Measurements from ENCODE around the gene PHTF1. TPM values are rescaled to one million over a fixed set of nuclear protein-coding genes. Genes with fewer than 3 reads are reported as not detected.

PHTF1 gene
- polyA plus RNA-seq, 1 donor from 2014 or later, result 46.1 TPM

- no peaks in the 10 kb centered on the region for H3K9me3 ChIP-seq (ENCODE audit: low read length)
- H3K79me2 ChIP-seq (replicated peaks; ENCODE audit: insufficient read depth, low read length), result peaks cover 18% of the 10 kb centered on the region
- no peaks in the 10 kb centered on the region for H3K27me3 ChIP-seq (ENCODE audit: insufficient read depth, low read depth, low read length)
- no peak overlapping the region for H3K4me3 ChIP-seq (ENCODE audit: low read length)
- no peak overlapping the region for H3K4me2 ChIP-seq (ENCODE audit: low read length)
- H4K20me1 ChIP-seq (ENCODE audit: insufficient read depth), result no peaks in the 10 kb centered on the region
- H3F3A ChIP-seq (ENCODE audit: insufficient read depth, low read length, poor library complexity, severe bottlenecking), result no peaks in the 10 kb centered on the region
- TF ChIP-seq CTCF (IDR thresholded peaks at IDR 0.05; ENCODE audit: poor library complexity, severe bottlenecking) (no peak), EP300 (conservative IDR thresholded peaks at IDR 0.05; ENCODE audit: poor library complexity, severe bottlenecking) (no peak), RAD21 (conservative IDR thresholded peaks at IDR 0.05) (no peak), REST (IDR thresholded peaks at IDR 0.05; ENCODE audit: borderline replicate concordance) (no peak), POLR2AphosphoS5 (IDR thresholded peaks at IDR 0.05) (no peak), TAF1 (IDR thresholded peaks at IDR 0.05; ENCODE audit: low read depth) (no peak), MXI1 (conservative IDR thresholded peaks at IDR 0.05; ENCODE audit: poor library complexity, severe bottlenecking) (no peak), EZH2 (IDR thresholded peaks at IDR 0.05; ENCODE audit: borderline replicate concordance, insufficient read depth, low read length, poor library complexity, severe bottlenecking) (no peak), SMC3 (conservative IDR thresholded peaks at IDR 0.05; ENCODE audit: poor library complexity) (no peak)
- H3K9me2 ChIP-seq (ENCODE audit: insufficient read depth, low read length), result no peaks in the 10 kb centered on the region
- H3K9ac ChIP-seq (ENCODE audit: low read length), result no peak overlapping the region
- no peak overlapping the region for H3K27ac ChIP-seq (ENCODE audit: low read length)
- no peak overlapping the region for H2AFZ ChIP-seq (ENCODE audit: low read depth, low read length)
- H3K36me3 ChIP-seq (ENCODE audit: insufficient read depth, low read length), result no peaks in the 10 kb centered on the region
Observed at GRCh38 chr1:113747376-113747775, 11.9 kb downstream of the PHTF1 start.

- Histone ChIP-seq H3K4me3 (ENCODE audit: low read length) (no peak overlapping the region), H3K36me3 (ENCODE audit: insufficient read depth, low read length) (no peaks in the 10 kb centered on the region), H3K4me2 (ENCODE audit: low read length) (no peak overlapping the region), H3F3A (ENCODE audit: insufficient read depth, low read length, poor library complexity, severe bottlenecking) (no peaks in the 10 kb centered on the region), H3K9me2 (ENCODE audit: insufficient read depth, low read length) (no peaks in the 10 kb centered on the region), H4K20me1 (ENCODE audit: insufficient read depth) (no peaks in the 10 kb centered on the region), H2AFZ (ENCODE audit: low read depth, low read length) (no peak overlapping the region), H3K27ac (ENCODE audit: low read length) (no peak overlapping the region), H3K79me2 (replicated peaks; ENCODE audit: insufficient read depth, low read length) (peaks cover 9% of the 10 kb centered on the region), H3K9ac (ENCODE audit: low read length) (no peak overlapping the region), H3K9me3 (ENCODE audit: low read length) (no peaks in the 10 kb centered on the region), H3K27me3 (ENCODE audit: insufficient read depth, low read depth, low read length) (no peaks in the 10 kb centered on the region)
- TF ChIP-seq MXI1 (conservative IDR thresholded peaks at IDR 0.05; ENCODE audit: poor library complexity, severe bottlenecking) (no peak), SMC3 (conservative IDR thresholded peaks at IDR 0.05; ENCODE audit: poor library complexity) (no peak), RAD21 (conservative IDR thresholded peaks at IDR 0.05) (no peak), EP300 (conservative IDR thresholded peaks at IDR 0.05; ENCODE audit: poor library complexity, severe bottlenecking) (no peak), POLR2AphosphoS5 (IDR thresholded peaks at IDR 0.05) (no peak), REST (IDR thresholded peaks at IDR 0.05; ENCODE audit: borderline replicate concordance) (no peak), CTCF (IDR thresholded peaks at IDR 0.05; ENCODE audit: poor library complexity, severe bottlenecking) (no peak), EZH2 (IDR thresholded peaks at IDR 0.05; ENCODE audit: borderline replicate concordance, insufficient read depth, low read length, poor library complexity, severe bottlenecking) (no peak), TAF1 (IDR thresholded peaks at IDR 0.05; ENCODE audit: low read depth) (no peak)
Observed at GRCh38 chr1:113745425-113745824, 13.9 kb downstream of the PHTF1 start.

Data from neural cell (in vitro differentiated cells).